Fibroblast of lung (primary cell): Measurements from ENCODE around the gene HNRNPDL. TPM values are rescaled to one million over a fixed set of nuclear protein-coding genes. Genes with fewer than 3 reads are reported as not detected.

Experiments
- DNase-seq, 2 donors: peaks; one replicate each; pipeline versions ENCODE4 v3.0.0 to v3.0.0-alpha.2; 2010; ENCODE audit warnings: low read depth in 2 of 2
- H2AFZ ChIP-seq: 2 replicates; pipeline ENCODE4 v1.5.1; 2012; ENCODE audit warnings: low read length, control low read depth, inconsistent platforms
- H3K27ac ChIP-seq: 2 replicates; pipeline ENCODE4 v1.5.1; 2011; ENCODE audit warnings: low read length, control low read depth; ENCODE audit not compliant: insufficient read depth
- H3K27me3 ChIP-seq: 2 replicates; pipeline ENCODE4 v1.5.1; 2011; ENCODE audit warnings: mild to moderate bottlenecking, low read length; ENCODE audit not compliant: control insufficient read depth, insufficient read depth
- H3K36me3 ChIP-seq: 2 replicates; pipeline ENCODE4 v1.5.1; 2011; ENCODE audit warnings: low read length; ENCODE audit not compliant: control insufficient read depth, insufficient read depth
- H3K4me1 ChIP-seq: 2 replicates; pipeline ENCODE4 v1.5.1; 2011; ENCODE audit warnings: low read length; ENCODE audit not compliant: control insufficient read depth, insufficient read depth; ENCODE audit errors: extremely low read depth
- H3K4me2 ChIP-seq: 2 replicates; pipeline ENCODE4 v1.5.1; 2011; ENCODE audit warnings: low read length, control low read depth; ENCODE audit not compliant: insufficient read depth; ENCODE audit errors: extremely low read depth
- H3K4me3 ChIP-seq, 4 experiments: fragments of 200-600 bp in 1 of 4; sonication (generic) in 1 of 4; replicated peaks in 1 of 4; 2 replicates each; pipeline ENCODE4 v1.5.1; 2011 to 2016; ENCODE audit warnings: low read length in 4 of 4, low read depth in 3 of 4, mild to moderate bottlenecking in 3 of 4, control low read depth in 2 of 4, inconsistent platforms in 1 of 4, mixed read lengths in 1 of 4; ENCODE audit not compliant: insufficient read depth in 1 of 4; ENCODE audit errors: control extremely low read depth in 1 of 4
- H3K79me2 ChIP-seq: 2 replicates; pipeline ENCODE4 v1.5.1; 2012; ENCODE audit warnings: mild to moderate bottlenecking, low read length, inconsistent platforms; ENCODE audit not compliant: control insufficient read depth, insufficient read depth
- H3K9ac ChIP-seq: 2 replicates; pipeline ENCODE4 v1.5.1; 2011; ENCODE audit warnings: mild to moderate bottlenecking, low read length, control low read depth; ENCODE audit not compliant: insufficient read depth
- H3K9me3 ChIP-seq: 2 replicates; pipeline ENCODE4 v1.5.1; 2012; ENCODE audit warnings: low read depth, low read length; ENCODE audit not compliant: control insufficient read depth, insufficient read depth
- H4K20me1 ChIP-seq: 2 replicates; pipeline ENCODE4 v1.5.1; 2011; ENCODE audit warnings: low read length; ENCODE audit not compliant: control insufficient read depth, insufficient read depth; ENCODE audit errors: extremely low read depth
- CTCF ChIP-seq, 2 donors: IDR thresholded peaks in 1 of 2; conservative IDR thresholded peaks in 1 of 2; 1 replicate in 1 of 2; 2 replicates in 1 of 2; pipeline ENCODE4 v1.5.1; 2011 to 2012; ENCODE audit warnings: low read length in 2 of 2, control low read depth in 1 of 2, inconsistent platforms in 1 of 2, low read depth in 1 of 2, mild to moderate bottlenecking in 1 of 2
- EZH2 ChIP-seq: IDR thresholded peaks from 2 replicates; pipeline ENCODE4 v1.5.1; 2012; ENCODE audit warnings: low read length, control low read depth, mild to moderate bottlenecking; ENCODE audit errors: missing control alignments
- polyA plus RNA-seq, 2 donors: library from polyadenylated mRNA; depleted of rRNA in 1 of 2; stranded (reverse) in 1 of 2; unstranded in 1 of 2; fragments of >200 nt; gene quantifications; 2 replicates each; pipeline ENCODE4 v1.2.1, GENCODE V29; 2011 to 2012; ENCODE audit warnings: missing spikeins in 1 of 2
- total RNA-seq: library from RNA; depleted of rRNA; stranded (reverse); fragments of >200 nt; gene quantifications from 2 replicates; pipeline ENCODE4 v1.2.1, GENCODE V29; 2014

HNRNPDL gene
- total and polyA plus RNA-seq, 2 donors (not counting 1 experiment from before 2014, with no cell fraction given) = 161 to 381 TPM

GRCh38 chr4:82429728-82430192 is 502 bp downstream of the HNRNPDL start:
- peak overlapping the region; percentile 81 for H2AFZ ChIP-seq
- peak; percentile 43 to 48 for DNase-seq
- no peaks in the 10 kb centered on the region for H3K27me3 ChIP-seq
- H3K9me3 ChIP-seq = no peaks in the 10 kb centered on the region
- peak overlapping the region; percentile 94 for H3K27ac ChIP-seq
- peaks cover 29% of the 10 kb centered on the region for H4K20me1 ChIP-seq
- H3K4me2 ChIP-seq = peak overlapping the region; percentile 48
- peaks cover 9% of the 10 kb centered on the region for H3K4me1 ChIP-seq
- peak overlapping the region; percentile 74 to 97 (median 76) for H3K4me3 ChIP-seq
- H3K79me2 ChIP-seq = peaks cover 83% of the 10 kb centered on the region
- peak overlapping the region; percentile 98 for H3K9ac ChIP-seq
- H3K36me3 ChIP-seq = peaks cover 12% of the 10 kb centered on the region
- no peak for TF ChIP-seq CTCF (conservative IDR thresholded peaks at IDR 0.05 in 1 of 2, IDR thresholded peaks at IDR 0.05 in 1 of 2; ENCODE audit: low read depth in 1 of 2, low read length in 2 of 2)
- TF ChIP-seq EZH2 = no peak

DNA sequence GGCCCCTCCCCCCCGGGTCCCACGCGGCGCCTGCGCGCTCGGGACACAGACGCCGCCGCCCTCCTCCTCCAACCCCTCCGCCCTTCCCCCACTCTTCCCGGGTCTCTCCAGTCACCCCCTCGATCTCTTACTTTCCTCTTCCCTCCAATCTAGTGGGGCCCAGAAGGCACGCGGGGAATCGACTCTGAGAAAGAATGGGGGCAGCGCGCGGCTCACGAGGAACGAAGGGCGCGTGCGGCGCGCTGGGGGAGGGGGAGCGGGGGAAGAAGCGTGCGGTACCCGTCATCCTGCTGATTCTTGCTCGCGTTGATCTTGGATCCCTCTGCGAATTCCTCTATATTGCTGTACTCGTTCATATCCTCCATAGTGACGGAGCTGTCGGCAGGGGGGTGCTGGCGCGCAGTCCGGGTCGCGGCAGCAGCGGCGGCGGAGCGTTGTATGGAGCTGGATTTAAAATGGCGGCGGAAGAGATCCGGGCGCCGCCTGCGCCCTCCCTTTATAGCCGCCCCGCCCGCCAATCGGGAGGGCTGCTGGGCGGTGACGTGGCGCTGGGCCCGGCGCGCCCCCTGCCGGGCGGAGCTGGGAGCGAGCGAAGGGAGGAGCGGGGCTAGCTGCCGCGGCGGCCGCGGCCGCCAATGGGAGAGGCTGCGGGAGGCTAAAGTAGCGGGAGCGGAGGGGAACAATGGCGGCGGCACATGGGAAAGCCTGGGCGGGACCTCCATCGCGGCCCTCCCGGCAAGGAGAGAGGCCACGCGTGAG is 1.1 kb downstream of the HNRNPDL start:
- peaks cover 29% of the 10 kb centered on the region for H4K20me1 ChIP-seq
- DNase-seq = peak; percentile 78 to 90
- no peak for TF ChIP-seq EZH2
- TF ChIP-seq CTCF (conservative IDR thresholded peaks at IDR 0.05 in 1 of 2, IDR thresholded peaks at IDR 0.05 in 1 of 2; ENCODE audit: low read depth in 1 of 2, low read length in 2 of 2) = peak; percentile 46 to 81
- no peaks in the 10 kb centered on the region for H3K9me3 ChIP-seq
- peak overlapping the region; percentile 94 for H3K27ac ChIP-seq
- peaks cover 83% of the 10 kb centered on the region for H3K79me2 ChIP-seq
- peak overlapping the region; percentile 81 for H2AFZ ChIP-seq
- no peaks in the 10 kb centered on the region for H3K27me3 ChIP-seq
- peak overlapping the region; percentile 98 for H3K9ac ChIP-seq
- H3K4me3 ChIP-seq = peak overlapping the region; percentile 90 to 99 (median 96)
- H3K36me3 ChIP-seq = peaks cover 17% of the 10 kb centered on the region
- H3K4me2 ChIP-seq = peak overlapping the region; percentile 48
- H3K4me1 ChIP-seq = peaks cover 11% of the 10 kb centered on the region

- Histone ChIP-seq H3K27ac (peak overlapping the region; percentile 94), H2AFZ (no peak overlapping the region), H3K4me3 (peak overlapping the region; percentile 90 to 99 (median 96)), H3K79me2 (peaks cover 77% of the 10 kb centered on the region), H3K4me2 (peak overlapping the region; percentile 99), H3K4me1 (peaks cover 14% of the 10 kb centered on the region), H3K36me3 (peaks cover 20% of the 10 kb centered on the region), H3K9me3 (no peaks in the 10 kb centered on the region), H4K20me1 (peaks cover 29% of the 10 kb centered on the region), H3K9ac (peak overlapping the region; percentile 87), H3K27me3 (no peaks in the 10 kb centered on the region)
- DNase-seq = no peak
- no peak for TF ChIP-seq EZH2
- TF ChIP-seq CTCF (conservative IDR thresholded peaks at IDR 0.05 in 1 of 2, IDR thresholded peaks at IDR 0.05 in 1 of 2; ENCODE audit: low read depth in 1 of 2, low read length in 2 of 2) = no peak
These were observed 1.7 kb downstream of the HNRNPDL start for GRCh38 chr4:82428526-82428968.
